ENCODE measurements around the gene ASCC1. TPM values are rescaled to one million over a fixed set of nuclear protein-coding genes. Genes with fewer than 3 reads are reported as not detected.
"Not testable (repeated sequence)": the region's sequence is repeated elsewhere in the genome, so short reads cannot be mapped to it uniquely, and the experiment has no call there.

Gene ASCC1
- polyA plus RNA-seq, 1 experiment: 18.5 TPM

- TF ChIP-seq, protein P1, sequence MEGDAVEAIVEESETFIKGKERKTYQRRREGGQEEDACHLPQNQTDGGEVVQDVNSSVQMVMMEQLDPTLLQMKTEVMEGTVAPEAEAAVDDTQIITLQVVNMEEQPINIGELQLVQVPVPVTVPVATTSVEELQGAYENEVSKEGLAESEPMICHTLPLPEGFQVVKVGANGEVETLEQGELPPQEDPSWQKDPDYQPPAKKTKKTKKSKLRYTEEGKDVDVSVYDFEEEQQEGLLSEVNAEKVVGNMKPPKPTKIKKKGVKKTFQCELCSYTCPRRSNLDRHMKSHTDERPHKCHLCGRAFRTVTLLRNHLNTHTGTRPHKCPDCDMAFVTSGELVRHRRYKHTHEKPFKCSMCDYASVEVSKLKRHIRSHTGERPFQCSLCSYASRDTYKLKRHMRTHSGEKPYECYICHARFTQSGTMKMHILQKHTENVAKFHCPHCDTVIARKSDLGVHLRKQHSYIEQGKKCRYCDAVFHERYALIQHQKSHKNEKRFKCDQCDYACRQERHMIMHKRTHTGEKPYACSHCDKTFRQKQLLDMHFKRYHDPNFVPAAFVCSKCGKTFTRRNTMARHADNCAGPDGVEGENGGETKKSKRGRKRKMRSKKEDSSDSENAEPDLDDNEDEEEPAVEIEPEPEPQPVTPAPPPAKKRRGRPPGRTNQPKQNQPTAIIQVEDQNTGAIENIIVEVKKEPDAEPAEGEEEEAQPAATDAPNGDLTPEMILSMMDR (IDR thresholded peaks at IDR 0.05; ENCODE audit: insufficient read depth, low read depth, low read length): no peak
- peak; percentile 82 for DNase-seq (ENCODE audit: low read depth)
Measured at GRCh38 chr10:72162978-72163377, 53.1 kb downstream of the ASCC1 start.

GRCh38 chr10:72158176-72158575 is 57.9 kb downstream of the ASCC1 start:
- Histone ChIP-seq H3K27me3 (ENCODE audit: control insufficient read depth, insufficient read depth, low read length) (no peaks in the 10 kb centered on the region), H3K36me3 (ENCODE audit: control insufficient read depth, insufficient read depth, low read length) (no peaks in the 10 kb centered on the region), H3K4me3 (ENCODE audit: low read depth, low read length) (no peak overlapping the region)
- DNase-seq (ENCODE audit: low read depth): no peak
- ChIA-PET CTCF (interaction anchor here (1.2 kb wide), 1 partner anchor 21 kb away, joined by 3 read pairs; no protein-coding TSS in a partner anchor), POLR2A (no interaction called here)
- TF ChIP-seq, protein P1 (IDR thresholded peaks at IDR 0.05; ENCODE audit: insufficient read depth, low read depth, low read length): no peak

More at GRCh38 chr10:72162978-72163377, 53.1 kb downstream of the ASCC1 start:
- no peak overlapping the region for H3K4me3 ChIP-seq (ENCODE audit: low read depth, low read length)
- H3K27me3 ChIP-seq (ENCODE audit: control insufficient read depth, insufficient read depth, low read length): no peaks in the 10 kb centered on the region; the same call in 1 of the 2 replicates
- CTCF ChIA-PET: no interaction called here
- H3K36me3 ChIP-seq (ENCODE audit: control insufficient read depth, insufficient read depth, low read length): no peaks in the 10 kb centered on the region
- POLR2A ChIA-PET: no interaction called here

- no peak for DNase-seq (ENCODE audit: low read depth)
- TF ChIP-seq, protein P1 (IDR thresholded peaks at IDR 0.05; ENCODE audit: insufficient read depth, low read depth, low read length): no peak
- CTCF ChIA-PET: interaction anchor here (0.6 kb wide), 1 partner anchor 353 kb away, joined by 3 read pairs; no protein-coding TSS in a partner anchor
- no peaks in the 10 kb centered on the region for H3K27me3 ChIP-seq (ENCODE audit: control insufficient read depth, insufficient read depth, low read length)
- H3K36me3 ChIP-seq (ENCODE audit: control insufficient read depth, insufficient read depth, low read length): no peaks in the 10 kb centered on the region
- POLR2A ChIA-PET: no interaction called here
- no peak overlapping the region for H3K4me3 ChIP-seq (ENCODE audit: low read depth, low read length)
Measured at GRCh38 chr10:72156223-72156622, 59.9 kb downstream of the ASCC1 start.

- ChIA-PET CTCF (no interaction called here), POLR2A (no interaction called here)
- Histone ChIP-seq H3K27me3 (ENCODE audit: control insufficient read depth, insufficient read depth, low read length) (no peaks in the 10 kb centered on the region), H3K36me3 (ENCODE audit: control insufficient read depth, insufficient read depth, low read length) (no peaks in the 10 kb centered on the region), H3K4me3 (ENCODE audit: low read depth, low read length) (no peak overlapping the region)
- TF ChIP-seq, protein P1 (IDR thresholded peaks at IDR 0.05; ENCODE audit: insufficient read depth, low read depth, low read length): no peak
- DNase-seq (ENCODE audit: low read depth): no peak
Measured at GRCh38 chr10:72152286-72152685, 63.8 kb downstream of the ASCC1 start.

DNA sequence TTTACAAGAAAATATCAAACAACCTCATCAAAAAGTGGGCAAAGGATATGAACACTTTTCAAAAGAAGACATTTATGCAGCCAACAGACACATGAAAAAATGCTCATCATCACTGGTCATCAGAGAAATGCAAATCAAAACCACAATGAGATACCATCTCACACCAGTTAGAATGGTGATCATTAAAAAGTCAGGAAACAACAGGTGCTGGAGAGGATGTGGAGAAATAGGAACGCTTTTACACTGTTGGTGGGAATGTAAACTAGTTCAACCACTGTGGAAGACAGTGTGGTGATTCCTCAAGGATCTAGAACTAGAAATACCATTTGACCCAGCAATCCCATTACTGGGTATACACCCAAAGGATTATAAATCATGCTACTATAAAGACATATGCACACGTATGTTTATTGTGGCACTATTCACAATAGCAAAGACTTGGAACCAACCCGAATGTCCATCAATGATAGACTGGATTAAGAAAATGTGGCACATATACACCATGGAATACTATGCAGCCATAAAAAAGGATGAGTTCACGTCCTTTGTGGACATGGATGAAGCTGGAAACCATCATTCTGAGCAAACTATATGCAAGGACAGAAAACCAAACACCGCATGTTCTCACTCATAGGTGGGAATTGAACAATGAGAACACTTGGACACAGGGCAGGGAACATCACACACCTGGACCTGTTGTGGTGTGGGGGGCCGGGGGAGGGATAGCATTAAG is 65.2 kb downstream of the ASCC1 start:
- H3K4me3 ChIP-seq (ENCODE audit: low read depth, low read length); POLR2A ChIA-PET; DNase-seq (ENCODE audit: low read depth); H3K36me3 ChIP-seq (ENCODE audit: control insufficient read depth, insufficient read depth, low read length); H3K27me3 ChIP-seq (ENCODE audit: control insufficient read depth, insufficient read depth, low read length): not testable (repeated sequence)
- CTCF ChIA-PET: interaction anchor here (0.6 kb wide), 1 partner anchor 609 kb away, joined by 3 read pairs; no protein-coding TSS in a partner anchor

- H3K36me3 ChIP-seq (ENCODE audit: control insufficient read depth, insufficient read depth, low read length); POLR2A ChIA-PET; H3K4me3 ChIP-seq (ENCODE audit: low read depth, low read length); H3K27me3 ChIP-seq (ENCODE audit: control insufficient read depth, insufficient read depth, low read length); DNase-seq (ENCODE audit: low read depth): not testable (repeated sequence)
- CTCF ChIA-PET: interaction anchor here (1.2 to 1.3 kb wide), 2 partner anchors 11 to 21 kb away, joined by 3 read pairs; no protein-coding TSS in a partner anchor
Measured at GRCh38 chr10:72147324-72147584, 68.8 kb downstream of the ASCC1 start.

All from BJ (cell line).